ENCODE data around the gene ANTKMT.
A peak's percentile ranks its signal among the peaks of the same experiment; 100 is the strongest.

Gene ANTKMT

GRCh38 chr16:726438-727290, 5.7 kb downstream of the ANTKMT start, which contains the start of the genes CCDC78 and HAGHL:
CCDC78 (minus strand) TSS chr16:726443; CDS start chr16:726367, 76 bp downstream.
HAGHL (plus strand) TSS chr16:727106; CDS start chr16:727510, 404 bp downstream.
- no peak within 1 kb of the TSS for H3K27ac ChIP-seq
- peak within 1 kb of the TSS; percentile 75 for H3K4me3 ChIP-seq
- no peak for TF ChIP-seq FOXP2 (optimal IDR thresholded peaks at IDR 0.05; ENCODE audit: control extremely low read depth, extremely low read length, insufficient read depth)
- TF ChIP-seq POLR2AphosphoS5 (IDR thresholded peaks at IDR 0.05; ENCODE audit: borderline replicate concordance, low read depth, low read length), result no peak
- TF ChIP-seq EZH2 (IDR thresholded peaks at IDR 0.05), result no peak
- no peaks in the 10 kb centered on the region for H3K36me3 ChIP-seq (ENCODE audit: insufficient read depth, low read length)
- H3K9me3 ChIP-seq (ENCODE audit: low read depth, low read length), result no peaks in the 10 kb centered on the region
- DNase-seq (ENCODE audit: low read depth, low spot score), result no peak
- no peak within 1 kb of the TSS for H3K9ac ChIP-seq (ENCODE audit: insufficient read length)

GRCh38 chr16:727291-727977, 6.5 kb downstream of the ANTKMT start:
- DNase-seq (ENCODE audit: low read depth, low spot score), result no peak
- Histone ChIP-seq H3K36me3 (ENCODE audit: insufficient read depth, low read length) (no peaks in the 10 kb centered on the region), H3K27ac (no peak overlapping the region), H3K9ac (ENCODE audit: insufficient read length) (no peak overlapping the region), H3K9me3 (ENCODE audit: low read depth, low read length) (no peaks in the 10 kb centered on the region), H3K4me3 (peak overlapping the region; percentile 75)
- TF ChIP-seq POLR2AphosphoS5 (IDR thresholded peaks at IDR 0.05; ENCODE audit: borderline replicate concordance, low read depth, low read length) (no peak), FOXP2 (optimal IDR thresholded peaks at IDR 0.05; ENCODE audit: control extremely low read depth, extremely low read length, insufficient read depth) (no peak), EZH2 (IDR thresholded peaks at IDR 0.05) (no peak)

GRCh38 chr16:728131-728889, 7.4 kb downstream of the ANTKMT start:
- H3K9me3 ChIP-seq (ENCODE audit: low read depth, low read length), result no peaks in the 10 kb centered on the region
- H3K27ac ChIP-seq, result no peak overlapping the region
- no peaks in the 10 kb centered on the region for H3K36me3 ChIP-seq (ENCODE audit: insufficient read depth, low read length)
- no peak for DNase-seq (ENCODE audit: low read depth, low spot score)
- no peak for TF ChIP-seq EZH2 (IDR thresholded peaks at IDR 0.05)
- TF ChIP-seq FOXP2 (optimal IDR thresholded peaks at IDR 0.05; ENCODE audit: control extremely low read depth, extremely low read length, insufficient read depth), result no peak
- H3K9ac ChIP-seq (ENCODE audit: insufficient read length), result no peak overlapping the region
- H3K4me3 ChIP-seq, result peak overlapping the region; percentile 71

GRCh38 chr16:728890-729744, 8.2 kb downstream of the ANTKMT start:
- Histone ChIP-seq H3K36me3 (ENCODE audit: insufficient read depth, low read length) (no peaks in the 10 kb centered on the region; the same call in 1 of the 2 replicates), H3K9me3 (ENCODE audit: low read depth, low read length) (no peaks in the 10 kb centered on the region), H3K9ac (ENCODE audit: insufficient read length) (no peak overlapping the region), H3K4me3 (no peak overlapping the region; the same call in 1 of the 2 replicates), H3K27ac (no peak overlapping the region)
- DNase-seq (ENCODE audit: low read depth, low spot score), result no peak
- TF ChIP-seq FOXP2 (optimal IDR thresholded peaks at IDR 0.05; ENCODE audit: control extremely low read depth, extremely low read length, insufficient read depth) (no peak), EZH2 (IDR thresholded peaks at IDR 0.05) (no peak), POLR2AphosphoS5 (IDR thresholded peaks at IDR 0.05; ENCODE audit: borderline replicate concordance, low read depth, low read length) (no peak; the same call in 1 of the 2 replicates)

GRCh38 chr16:729768-730665, 9.1 kb downstream of the ANTKMT start:
- Histone ChIP-seq H3K27ac (no peak overlapping the region), H3K36me3 (ENCODE audit: insufficient read depth, low read length) (no peaks in the 10 kb centered on the region; the same call in 1 of the 2 replicates), H3K9ac (ENCODE audit: insufficient read length) (no peak overlapping the region), H3K9me3 (ENCODE audit: low read depth, low read length) (no peaks in the 10 kb centered on the region), H3K4me3 (no peak overlapping the region)
- DNase-seq (ENCODE audit: low read depth, low spot score), result no peak
- no peak for TF ChIP-seq EZH2 (IDR thresholded peaks at IDR 0.05)
- no peak; the same call in 1 of the 2 replicates for TF ChIP-seq POLR2AphosphoS5 (IDR thresholded peaks at IDR 0.05; ENCODE audit: borderline replicate concordance, low read depth, low read length)
- TF ChIP-seq FOXP2 (optimal IDR thresholded peaks at IDR 0.05; ENCODE audit: control extremely low read depth, extremely low read length, insufficient read depth), result no peak

GRCh38 chr16:730666-731509, 9.9 kb downstream of the ANTKMT start:
- DNase-seq (ENCODE audit: low read depth, low spot score), result no peak
- Histone ChIP-seq H3K9me3 (ENCODE audit: low read depth, low read length) (no peaks in the 10 kb centered on the region), H3K27ac (no peak overlapping the region), H3K4me3 (no peak overlapping the region), H3K36me3 (ENCODE audit: insufficient read depth, low read length) (no peaks in the 10 kb centered on the region; the same call in 1 of the 2 replicates), H3K9ac (ENCODE audit: insufficient read length) (no peak overlapping the region)
- TF ChIP-seq FOXP2 (optimal IDR thresholded peaks at IDR 0.05; ENCODE audit: control extremely low read depth, extremely low read length, insufficient read depth) (no peak), POLR2AphosphoS5 (IDR thresholded peaks at IDR 0.05; ENCODE audit: borderline replicate concordance, low read depth, low read length) (no peak), EZH2 (IDR thresholded peaks at IDR 0.05) (no peak)
